ENCODE data around the gene TMEM150A. TPM values are rescaled to one million over a fixed set of nuclear protein-coding genes. Genes with fewer than 3 reads are reported as not detected.

Gene TMEM150A
- total and polyA plus RNA-seq, 2 donors (not counting 3 experiments of a cell fraction or from before 2014, with no cell fraction given) = 17.7 to 35.7 TPM

DNA sequence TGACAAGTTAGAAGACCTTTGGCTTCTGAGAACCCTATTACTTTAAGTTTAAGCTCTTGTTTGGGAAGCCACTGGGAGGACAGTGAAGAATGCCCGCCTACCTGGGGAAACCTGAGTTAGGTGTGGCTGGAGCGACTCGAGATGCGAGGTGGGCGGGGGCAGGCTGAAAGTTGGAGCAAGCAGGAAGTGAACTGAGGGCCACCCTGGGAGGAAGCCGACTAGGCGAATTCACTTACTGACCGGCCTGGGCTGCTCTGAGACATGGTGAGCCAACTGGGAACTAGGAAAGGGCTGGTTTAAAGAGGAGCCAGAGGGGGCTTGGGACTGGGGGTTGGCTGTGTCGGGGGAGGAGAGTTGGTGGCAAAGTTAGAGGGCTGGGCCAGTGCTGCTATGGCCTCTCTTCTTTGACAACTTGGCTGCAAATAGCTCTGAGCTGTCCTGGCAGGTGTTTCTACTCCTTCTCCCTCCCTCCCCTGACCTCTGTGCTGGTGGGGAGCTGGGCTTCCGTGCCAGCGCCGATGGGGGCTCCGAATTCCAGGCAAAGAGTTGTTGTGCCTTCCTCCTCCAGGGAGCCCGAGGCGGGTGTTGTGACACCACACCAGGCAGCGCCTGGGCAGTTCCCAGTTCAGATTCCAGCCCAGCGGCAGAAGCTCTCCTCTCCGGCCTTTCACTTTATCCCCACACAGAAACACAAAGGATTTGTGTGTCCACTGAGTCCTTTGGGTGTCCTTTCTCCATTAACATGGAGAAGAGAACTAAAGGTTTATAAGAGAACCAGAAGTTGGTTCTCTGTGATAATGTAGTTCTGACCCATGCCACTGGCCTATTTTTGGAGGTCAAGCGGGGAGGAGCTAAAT is 24.9 kb downstream of the TMEM150A start, which contains the start of gene VAMP8:
Gene VAMP8, plus strand, starts transcription at position 201 of the 857 bp plus-strand sequence. Its CDS starts 61 bp downstream, at position 262.
- Histone ChIP-seq H2AFZ (ENCODE audit: low read depth, low read length) (peak within 1 kb of the TSS; percentile 53), H3K9ac (replicated peaks; ENCODE audit: extremely low read depth, insufficient read depth, low read length) (peak within 1 kb of the TSS; percentile 25), H4K20me1 (replicated peaks; ENCODE audit: control insufficient read depth, extremely low read depth, insufficient read depth, low read length) (no peaks in the 10 kb centered on the region), H3K9me1 (replicated peaks; ENCODE audit: control insufficient read depth, extremely low read depth, insufficient read depth, low read length) (no peaks in the 10 kb centered on the region), H3K27ac (ENCODE audit: insufficient read depth, low read depth, low read length) (peak within 1 kb of the TSS; percentile 27), H3K79me2 (ENCODE audit: control insufficient read depth, insufficient read depth, low read length) (no peaks in the 10 kb centered on the region), H3K27me3 (ENCODE audit: control insufficient read depth in 2 of 2, insufficient read depth in 2 of 2, low read length in 2 of 2) (peaks cover 0 to 2% of the 10 kb centered on the region in 2 experiments), H3K36me3 (ENCODE audit: control insufficient read depth in 2 of 2, extremely low read depth in 1 of 2, insufficient read depth in 2 of 2, low read length in 2 of 2) (no peaks in the 10 kb centered on the region), H3K4me3 (replicated peaks in 1 of 3; ENCODE audit: insufficient read depth in 1 of 3, low read depth in 1 of 3, low read length in 3 of 3) (peak within 1 kb of the TSS in 2 of 3 experiments; percentile 2 to 9), H3K4me2 (ENCODE audit: insufficient read depth, low read length) (peak within 1 kb of the TSS; percentile 54), H3K9me3 (replicated peaks; ENCODE audit: control insufficient read depth, insufficient read depth, low read length) (no peaks in the 10 kb centered on the region), H3K4me1 (ENCODE audit: control insufficient read depth, extremely low read depth, insufficient read depth, low read length) (peaks cover 22% of the 10 kb centered on the region)
- intact Hi-C loops (cut with micrococcal nuclease) (no loop called here), dilution Hi-C loops (cut with MboI; ENCODE audit: extremely low pct_ligation_motif_present, low sequenced_read_pairs) (no loop called here)
- FAIRE-seq = peak; percentile 77
- TSS peak; percentile 42 for BruUV-seq (replicated peaks)
- peak; percentile 37 for DNase-seq (ENCODE audit: low read depth, low spot score)
- ChIA-PET CTCF (interaction anchor here (0.7 to 2.4 kb wide), 7 partner anchors 8 to 67 kb away, joined by 3 to 5 read pairs (median 5); partner anchors contain the start of gene RNF181), POLR2A (interaction anchor here (1.0 kb wide), 1 partner anchor 39 kb away, joined by 6 read pairs; the partner anchor contains the start of gene MAT2A)
- TF ChIP-seq POLR2A (IDR thresholded peaks at IDR 0.05; ENCODE audit: low read depth, low read length) (no peak), JUN (IDR thresholded peaks at IDR 0.05; ENCODE audit: borderline replicate concordance, insufficient read depth, insufficient read length, low read depth) (no peak)
- TF ChIP-seq, protein P1, sequence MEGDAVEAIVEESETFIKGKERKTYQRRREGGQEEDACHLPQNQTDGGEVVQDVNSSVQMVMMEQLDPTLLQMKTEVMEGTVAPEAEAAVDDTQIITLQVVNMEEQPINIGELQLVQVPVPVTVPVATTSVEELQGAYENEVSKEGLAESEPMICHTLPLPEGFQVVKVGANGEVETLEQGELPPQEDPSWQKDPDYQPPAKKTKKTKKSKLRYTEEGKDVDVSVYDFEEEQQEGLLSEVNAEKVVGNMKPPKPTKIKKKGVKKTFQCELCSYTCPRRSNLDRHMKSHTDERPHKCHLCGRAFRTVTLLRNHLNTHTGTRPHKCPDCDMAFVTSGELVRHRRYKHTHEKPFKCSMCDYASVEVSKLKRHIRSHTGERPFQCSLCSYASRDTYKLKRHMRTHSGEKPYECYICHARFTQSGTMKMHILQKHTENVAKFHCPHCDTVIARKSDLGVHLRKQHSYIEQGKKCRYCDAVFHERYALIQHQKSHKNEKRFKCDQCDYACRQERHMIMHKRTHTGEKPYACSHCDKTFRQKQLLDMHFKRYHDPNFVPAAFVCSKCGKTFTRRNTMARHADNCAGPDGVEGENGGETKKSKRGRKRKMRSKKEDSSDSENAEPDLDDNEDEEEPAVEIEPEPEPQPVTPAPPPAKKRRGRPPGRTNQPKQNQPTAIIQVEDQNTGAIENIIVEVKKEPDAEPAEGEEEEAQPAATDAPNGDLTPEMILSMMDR (IDR thresholded peaks at IDR 0.05; ENCODE audit: extremely low read depth in 1 of 2, insufficient read depth in 1 of 2, low read depth in 1 of 2, low read length in 2 of 2) = no peak

DNA sequence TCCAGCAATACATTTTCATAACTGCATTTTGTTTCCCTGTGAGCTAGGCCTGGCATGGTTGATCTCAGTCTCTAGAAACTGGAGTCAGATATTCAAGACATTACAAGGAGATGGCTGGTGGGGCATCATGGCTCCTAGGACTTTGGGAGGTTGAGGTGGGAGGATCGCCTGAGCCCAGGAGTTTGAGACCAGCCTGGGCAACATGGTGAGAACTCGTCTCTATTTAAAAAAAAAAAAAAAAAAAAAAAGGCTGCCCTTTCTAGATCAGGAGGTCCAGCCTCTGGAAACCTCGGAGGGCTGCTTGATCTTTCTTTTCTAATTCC is 25.5 kb downstream of the TMEM150A start:
- Histone ChIP-seq H4K20me1 (replicated peaks; ENCODE audit: control insufficient read depth, extremely low read depth, insufficient read depth, low read length) (no peaks in the 10 kb centered on the region), H3K9ac (replicated peaks; ENCODE audit: extremely low read depth, insufficient read depth, low read length) (no peak overlapping the region), H3K9me1 (replicated peaks; ENCODE audit: control insufficient read depth, extremely low read depth, insufficient read depth, low read length) (no peaks in the 10 kb centered on the region), H3K9me3 (replicated peaks; ENCODE audit: control insufficient read depth, insufficient read depth, low read length) (no peaks in the 10 kb centered on the region), H3K4me1 (ENCODE audit: control insufficient read depth, extremely low read depth, insufficient read depth, low read length) (peaks cover 22% of the 10 kb centered on the region), H3K27me3 (ENCODE audit: control insufficient read depth in 2 of 2, insufficient read depth in 2 of 2, low read length in 2 of 2) (peaks cover 0 to 5% of the 10 kb centered on the region in 2 experiments), H2AFZ (ENCODE audit: low read depth, low read length) (peak overlapping the region; percentile 53), H3K36me3 (ENCODE audit: control insufficient read depth in 2 of 2, extremely low read depth in 1 of 2, insufficient read depth in 2 of 2, low read length in 2 of 2) (no peaks in the 10 kb centered on the region), H3K4me2 (ENCODE audit: insufficient read depth, low read length) (peak overlapping the region; percentile 54), H3K79me2 (ENCODE audit: control insufficient read depth, insufficient read depth, low read length) (no peaks in the 10 kb centered on the region), H3K4me3 (replicated peaks in 1 of 3; ENCODE audit: insufficient read depth in 1 of 3, low read depth in 1 of 3, low read length in 3 of 3) (no peak overlapping the region), H3K27ac (ENCODE audit: insufficient read depth, low read depth, low read length) (no peak overlapping the region)
- ChIA-PET CTCF (interaction anchor here (0.7 to 1.7 kb wide), 4 partner anchors 8 to 67 kb away, joined by 3 to 5 read pairs (median 5); partner anchors contain the start of gene RNF181), POLR2A (no interaction called here)
- no peak for TF ChIP-seq GATA2 (IDR thresholded peaks at IDR 0.05; ENCODE audit: insufficient read depth, insufficient read length, low read depth, low read length)
- TF ChIP-seq, protein P2, sequence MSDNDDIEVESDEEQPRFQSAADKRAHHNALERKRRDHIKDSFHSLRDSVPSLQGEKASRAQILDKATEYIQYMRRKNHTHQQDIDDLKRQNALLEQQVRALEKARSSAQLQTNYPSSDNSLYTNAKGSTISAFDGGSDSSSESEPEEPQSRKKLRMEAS (IDR thresholded peaks at IDR 0.05; ENCODE audit: insufficient read depth, insufficient read length) = no peak
- no peak for TF ChIP-seq POLR2AphosphoS5 (IDR thresholded peaks at IDR 0.05; ENCODE audit: insufficient read depth, low read depth, low read length)
- TF ChIP-seq, protein P1 (IDR thresholded peaks at IDR 0.05; ENCODE audit: extremely low read depth in 1 of 2, insufficient read depth in 1 of 2, low read depth in 1 of 2, low read length in 2 of 2) = no peak
- no peak for TF ChIP-seq EZH2 (IDR thresholded peaks at IDR 0.05; ENCODE audit: borderline replicate concordance, low read depth, low read length, severe bottlenecking)
- no peak for TF ChIP-seq POLR2A (IDR thresholded peaks at IDR 0.05; ENCODE audit: low read depth, low read length)
- no peak for TF ChIP-seq FOS (IDR thresholded peaks at IDR 0.05; ENCODE audit: borderline replicate concordance, insufficient read depth, low read length)
- TF ChIP-seq MYC (IDR thresholded peaks at IDR 0.05; ENCODE audit: low read depth, low read length) = no peak
- TF ChIP-seq JUN (IDR thresholded peaks at IDR 0.05; ENCODE audit: borderline replicate concordance, insufficient read depth, insufficient read length, low read depth) = no peak
- intact Hi-C loops (cut with micrococcal nuclease) (no loop called here), dilution Hi-C loops (cut with MboI; ENCODE audit: extremely low pct_ligation_motif_present, low sequenced_read_pairs) (no loop called here)
- BruUV-seq (replicated peaks) = no TSS peak
- no peak for FAIRE-seq
- DNase-seq (ENCODE audit: low read depth, low spot score) = no peak

All from endothelial cell of umbilical vein (primary cell).